GM20431 (cell line): ENCODE measurements around the gene CHRM1.

Experiments used
- in situ Hi-C: fragments of 300-500 bp; cut with MseI, MboI; formaldehyde crosslinking; loops from one replicate; pipeline ENCODE4 v1.15.0; 2020; ENCODE audit warnings: low sequenced_read_pairs; ENCODE audit not compliant: unreplicated experiment

Gene CHRM1

DNA sequence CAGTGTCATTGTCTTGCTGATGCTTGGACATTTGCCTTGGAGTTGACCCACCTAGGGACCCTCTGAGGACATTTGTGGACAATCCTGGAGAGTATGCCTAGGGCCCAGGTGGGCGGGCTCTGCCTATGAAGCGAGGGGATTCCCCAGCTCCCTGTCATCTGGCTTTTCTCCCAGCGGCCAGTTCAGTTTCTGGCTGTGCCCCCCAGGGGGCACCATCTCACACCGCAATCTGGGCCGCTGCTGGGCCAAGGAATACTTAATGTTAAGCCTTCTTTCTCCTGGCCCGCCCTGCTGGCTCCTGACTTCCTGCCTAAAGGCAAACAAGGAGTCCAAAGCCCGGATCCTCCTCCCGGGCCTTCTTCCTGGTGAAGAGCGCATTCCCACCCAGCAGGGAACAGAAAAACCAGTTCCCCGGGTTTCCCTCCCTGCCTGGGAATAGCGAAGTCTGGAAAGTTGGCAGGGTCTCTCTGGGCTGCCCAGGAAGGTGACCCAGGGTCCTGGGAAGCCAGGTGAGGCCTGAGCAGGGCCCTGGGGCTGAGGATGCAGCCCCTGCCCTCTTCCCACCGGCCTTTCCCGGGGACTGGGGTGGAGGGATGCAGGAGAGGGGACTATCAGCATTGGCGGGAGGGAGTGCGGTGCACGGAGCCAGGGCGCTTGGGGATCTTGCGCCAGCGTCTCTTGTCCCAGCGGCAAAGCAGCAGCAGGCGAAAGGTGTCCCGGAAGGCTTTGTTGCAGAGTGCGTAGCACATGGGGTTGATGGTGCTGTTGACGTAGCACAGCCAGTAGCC is 11.9 kb downstream of the CHRM1 start:
- in situ Hi-C loops, result loop anchor here (5.0 to 25.0 kb wide), 2 partner anchors 113 to 303 kb away; no protein-coding TSS in a partner anchor

DNA sequence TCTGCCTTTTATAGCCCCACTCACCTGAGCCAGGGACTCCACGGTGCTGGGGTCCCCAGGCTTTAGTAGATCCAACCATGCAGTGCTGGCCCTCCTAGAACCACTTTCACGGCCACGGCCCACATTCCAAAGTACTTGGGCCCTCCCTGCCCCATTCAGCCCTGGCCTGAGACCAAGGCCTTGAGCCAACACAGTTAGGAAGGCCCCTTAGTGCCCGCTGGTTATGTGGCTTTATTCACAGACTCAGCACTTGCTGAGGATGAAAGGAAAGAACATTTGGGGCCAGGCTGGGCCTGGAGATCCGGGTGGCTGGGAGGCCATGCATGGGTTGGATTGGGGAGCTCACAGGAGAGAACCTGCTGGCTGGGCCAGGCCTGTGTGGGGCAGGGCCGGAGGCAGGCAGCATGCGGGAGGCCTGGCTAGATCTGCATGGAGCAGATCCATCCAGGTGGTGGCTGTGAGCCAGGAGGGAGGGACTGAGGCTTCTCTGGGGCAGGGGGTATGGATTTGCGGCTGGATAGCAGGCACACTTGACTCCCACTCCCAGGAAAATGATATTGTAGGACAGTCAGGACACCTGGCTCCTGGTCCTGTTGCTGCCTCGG is 12.6 kb downstream of the CHRM1 start:
- in situ Hi-C loops, result loop anchor here (5.0 to 25.0 kb wide), 2 partner anchors 114 to 304 kb away; no protein-coding TSS in a partner anchor

DNA sequence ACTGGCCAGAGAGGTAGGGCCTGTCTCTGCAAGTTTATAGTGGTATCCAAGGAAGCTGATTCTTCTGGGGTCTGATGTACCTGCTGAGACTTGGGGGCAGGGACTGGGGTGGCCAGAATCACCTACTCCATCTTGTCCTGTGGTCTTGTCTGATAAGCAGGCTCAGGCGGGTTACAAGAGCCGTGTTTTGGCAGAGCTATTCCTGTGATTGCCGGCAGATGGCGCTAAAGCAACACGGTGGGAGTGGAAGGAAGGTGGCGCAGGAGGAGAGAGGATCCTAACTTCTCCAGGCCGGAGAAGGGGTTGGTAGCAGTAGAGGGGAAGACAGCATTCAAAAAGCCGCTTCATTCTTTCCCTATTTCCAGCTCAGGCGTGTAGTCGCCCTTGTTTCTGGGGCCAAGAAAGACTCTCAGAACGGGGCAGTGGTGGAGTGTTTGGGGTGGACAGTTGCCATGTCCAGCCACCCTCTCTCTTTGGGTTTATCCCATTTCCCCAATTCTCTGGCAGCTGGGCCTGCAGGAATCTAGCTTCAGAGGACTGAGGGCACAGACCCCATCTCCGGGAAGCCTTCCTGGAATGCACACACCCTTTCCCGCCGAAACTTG is 15.1 kb downstream of the CHRM1 start:
- in situ Hi-C loops, result loop anchor here (5.0 to 25.0 kb wide), 2 partner anchors 116 to 306 kb away; no protein-coding TSS in a partner anchor

DNA sequence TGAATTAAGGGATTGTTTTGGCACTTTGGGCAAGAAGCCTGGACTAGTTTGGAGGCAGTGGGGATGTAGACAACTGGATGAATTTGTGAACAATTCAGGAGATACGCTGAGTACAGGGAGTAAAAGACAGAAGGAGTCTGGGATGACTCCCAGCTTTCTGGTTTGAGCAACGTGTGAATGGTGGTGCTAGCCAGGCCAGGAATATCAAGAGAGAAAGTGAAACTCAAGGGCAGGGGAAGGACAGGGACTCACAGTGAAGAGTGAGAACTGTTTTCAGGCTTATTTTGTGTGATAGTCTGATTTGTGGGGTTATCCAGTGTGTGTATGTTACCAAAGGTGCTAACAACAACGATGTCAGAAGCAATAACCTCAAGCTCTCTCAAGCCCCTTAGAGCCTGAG is 15.9 kb downstream of the CHRM1 start:
- in situ Hi-C loops, result loop anchor here (5.0 to 25.0 kb wide), 2 partner anchors 117 to 307 kb away; no protein-coding TSS in a partner anchor

DNA sequence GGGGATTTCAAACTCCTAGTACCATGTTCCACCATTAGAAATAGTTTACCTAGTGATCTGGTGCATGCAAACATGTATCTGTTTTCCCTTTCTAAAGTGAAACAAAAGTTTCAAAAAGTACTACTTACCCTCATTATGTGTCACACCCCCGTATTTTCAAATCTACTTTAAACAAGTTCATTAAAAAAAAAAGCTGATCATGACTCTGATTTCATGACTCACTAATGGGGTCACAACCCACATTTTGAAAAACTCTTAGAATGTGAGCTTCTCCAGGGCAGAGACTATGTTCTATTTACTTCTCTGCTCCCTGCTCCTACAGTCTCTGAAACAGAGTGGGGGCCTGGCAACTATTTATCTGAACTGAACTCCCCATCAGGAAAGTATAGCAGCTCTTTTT is 18.2 kb downstream of the CHRM1 start:
- in situ Hi-C loops, result loop anchor here (25.0 kb wide), 1 partner anchor 309 kb away; no protein-coding TSS in a partner anchor

DNA sequence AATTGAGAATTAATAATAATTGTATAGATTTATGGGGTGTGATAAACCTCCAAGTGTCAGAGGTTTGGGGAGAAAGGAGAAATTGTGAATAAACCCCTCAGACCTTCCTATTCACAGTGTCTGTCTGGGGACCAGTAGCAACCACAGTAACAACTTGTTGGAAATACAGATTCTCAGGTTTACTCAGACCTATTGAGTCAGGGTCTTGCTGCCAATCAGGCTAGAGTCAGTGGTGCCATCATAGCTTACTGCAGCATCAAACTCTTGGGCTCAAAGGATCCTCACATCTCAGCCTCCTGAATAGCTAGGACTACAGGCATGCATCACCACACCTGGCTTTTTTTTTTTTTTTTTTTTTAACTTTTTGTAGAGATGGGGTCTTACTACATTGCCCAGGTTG is 23.1 kb downstream of the CHRM1 start:
- in situ Hi-C loops, result no loop called here

DNA sequence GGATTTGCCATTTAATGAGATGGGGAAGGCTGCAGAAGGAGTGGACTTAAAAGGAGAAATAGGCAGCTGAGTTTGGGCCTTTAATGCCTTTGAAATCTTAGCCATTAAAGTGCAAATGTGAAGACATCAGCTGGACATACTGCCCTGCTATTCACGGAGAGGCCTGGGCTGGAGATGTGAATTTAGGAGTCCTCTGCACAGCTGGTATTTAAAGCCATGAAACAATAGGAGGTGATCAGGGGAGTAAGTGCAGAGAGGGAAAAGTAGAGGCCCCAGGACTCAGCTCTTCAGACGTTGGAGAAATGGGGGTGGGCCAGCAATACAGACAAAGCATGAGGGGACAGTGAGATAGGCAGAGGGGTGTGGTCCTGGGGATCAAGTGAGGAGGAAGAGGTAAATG is 23.9 kb downstream of the CHRM1 start:
- in situ Hi-C loops, result no loop called here

DNA sequence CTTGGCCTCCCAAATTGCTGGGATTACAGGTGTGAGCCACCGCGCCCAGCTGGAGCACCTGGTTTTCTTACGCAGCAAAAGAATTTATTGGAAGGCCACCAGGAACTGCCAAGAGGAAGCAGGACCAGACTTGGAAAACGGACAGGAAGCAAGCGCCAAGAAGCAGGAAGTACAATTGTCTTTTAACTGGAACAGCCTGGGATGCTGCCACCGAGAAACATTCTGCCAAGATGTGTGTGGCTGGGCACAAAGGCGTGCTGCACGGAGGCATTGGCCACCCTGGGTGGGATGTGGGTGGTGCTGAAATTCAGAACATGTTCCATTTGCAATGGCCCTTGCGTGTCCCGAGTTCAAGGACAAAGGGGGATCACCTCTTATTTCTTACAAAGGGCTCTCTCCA is 25.1 kb downstream of the CHRM1 start:
- in situ Hi-C loops, result no loop called here

DNA sequence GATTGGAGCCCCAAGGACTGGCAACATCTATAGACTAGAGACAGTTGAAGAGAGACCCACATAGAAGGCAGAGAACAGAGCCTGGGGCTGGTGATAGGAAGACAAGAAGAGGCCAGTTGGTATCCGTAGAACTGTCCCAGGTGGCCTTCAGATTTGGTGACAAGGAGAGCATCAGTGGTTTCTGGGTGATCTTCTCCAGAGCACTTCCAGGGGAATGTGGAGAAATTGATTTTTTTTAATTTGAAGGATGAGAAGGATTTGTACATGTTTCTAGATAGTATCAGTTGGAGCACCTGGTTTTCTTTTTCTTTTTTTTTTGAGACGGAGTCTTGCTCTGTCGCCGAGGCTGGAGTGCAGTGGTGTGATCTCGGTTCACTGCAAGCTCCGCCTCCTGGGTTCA is 25.7 kb downstream of the CHRM1 start:
- in situ Hi-C loops, result no loop called here

DNA sequence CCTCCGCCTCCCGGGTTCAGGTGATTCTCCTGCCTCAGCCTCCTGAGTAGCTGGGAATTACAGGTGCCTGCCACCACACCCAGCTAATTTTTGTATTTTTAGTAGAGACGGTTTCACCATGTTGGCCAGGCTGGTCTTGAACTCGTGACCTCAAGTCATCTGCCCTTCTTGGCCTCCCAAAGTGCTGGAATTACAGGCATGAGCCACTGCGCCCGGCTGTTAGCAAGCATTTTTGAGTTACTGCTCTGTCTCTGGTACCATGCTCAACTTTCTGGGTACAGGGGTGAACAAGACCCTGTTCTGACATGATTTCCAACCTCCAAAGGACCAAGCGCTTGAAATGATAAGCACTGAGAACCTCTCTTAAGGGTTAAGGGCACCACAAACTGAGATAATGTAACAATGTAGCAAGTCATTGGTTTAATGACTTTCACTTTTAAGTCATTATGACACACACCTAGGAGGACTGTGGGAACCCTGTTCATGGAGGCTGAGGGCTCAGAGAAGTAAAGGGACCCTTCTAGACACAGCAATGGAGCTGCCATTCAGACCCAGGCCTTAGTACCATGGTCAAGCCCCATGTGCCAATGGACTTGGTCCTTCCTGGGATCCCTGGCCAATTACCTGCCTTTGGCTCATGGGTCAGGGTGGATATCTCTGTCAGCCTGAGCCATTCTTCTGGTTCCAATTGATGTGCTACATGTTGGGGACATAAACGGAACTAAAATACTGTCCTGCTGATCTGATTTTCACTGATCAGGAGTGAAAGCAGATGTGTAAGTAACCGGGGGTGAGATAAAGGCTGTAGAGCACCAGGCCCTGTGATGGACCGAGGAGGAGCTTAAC is 28.9 kb downstream of the CHRM1 start:
- in situ Hi-C loops, result no loop called here

DNA sequence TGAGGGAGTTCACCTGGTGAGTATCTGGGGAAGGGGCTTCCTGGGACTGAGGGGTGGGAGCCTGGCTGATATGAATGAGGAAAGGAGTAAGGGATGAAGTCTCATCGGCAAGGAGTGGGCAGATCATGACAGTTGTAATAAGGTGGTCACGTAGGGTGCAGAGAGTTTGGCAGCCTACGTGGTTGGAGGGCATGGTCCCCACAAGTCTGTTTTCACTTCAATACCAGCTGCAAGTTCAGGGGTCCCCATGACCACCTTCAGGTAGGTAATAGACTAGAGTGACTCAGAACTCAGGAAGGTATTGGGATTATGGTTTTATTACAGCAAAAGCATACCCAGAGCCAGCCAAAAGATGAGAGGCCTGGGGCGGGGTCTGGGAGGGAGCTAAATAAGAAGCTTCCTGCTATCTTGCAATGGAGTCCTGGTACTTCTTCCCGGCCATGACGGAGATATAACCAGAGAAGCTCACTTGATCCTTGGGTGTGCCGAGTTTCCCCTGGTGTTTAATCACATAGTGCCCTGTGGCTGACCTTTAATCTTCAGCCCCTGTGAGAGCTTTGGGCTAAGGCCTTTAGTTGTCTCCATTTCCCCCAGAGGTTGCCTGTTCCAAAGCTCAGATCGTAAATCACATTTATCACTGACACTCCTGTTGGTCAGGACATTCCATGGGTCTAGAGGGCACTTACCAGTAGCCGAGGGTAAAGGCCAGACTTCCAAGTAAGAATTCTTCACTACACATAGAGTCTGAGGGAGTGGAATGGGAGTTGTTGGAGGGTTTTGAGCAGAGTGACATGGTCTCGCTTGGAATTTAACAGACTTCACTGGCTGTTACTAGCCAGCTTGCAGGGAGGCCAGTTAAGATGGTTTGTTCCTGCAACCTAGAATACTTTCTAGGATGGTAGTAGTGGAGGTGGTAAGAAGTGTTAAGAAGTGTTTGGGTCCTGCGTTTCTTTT is 31.4 kb downstream of the CHRM1 start:
- in situ Hi-C loops, result no loop called here

DNA sequence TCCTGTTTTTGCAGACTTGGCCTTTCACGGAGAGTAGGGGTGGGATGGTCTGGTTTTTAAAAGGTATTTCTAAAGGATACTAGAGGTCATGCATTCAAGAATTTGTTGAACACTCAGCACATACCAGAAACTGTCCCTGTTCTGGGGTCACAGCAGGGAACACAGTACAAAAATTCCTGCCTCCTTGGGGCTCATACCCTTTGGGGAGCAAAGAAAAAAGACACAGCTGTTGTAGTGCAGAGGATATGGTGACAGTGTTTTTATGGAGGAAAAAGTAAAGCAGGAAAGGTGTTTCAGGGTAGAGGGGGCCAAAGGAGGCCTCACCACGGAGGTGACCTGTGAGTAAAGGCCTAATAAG is 32.1 kb downstream of the CHRM1 start:
- in situ Hi-C loops, result no loop called here

DNA sequence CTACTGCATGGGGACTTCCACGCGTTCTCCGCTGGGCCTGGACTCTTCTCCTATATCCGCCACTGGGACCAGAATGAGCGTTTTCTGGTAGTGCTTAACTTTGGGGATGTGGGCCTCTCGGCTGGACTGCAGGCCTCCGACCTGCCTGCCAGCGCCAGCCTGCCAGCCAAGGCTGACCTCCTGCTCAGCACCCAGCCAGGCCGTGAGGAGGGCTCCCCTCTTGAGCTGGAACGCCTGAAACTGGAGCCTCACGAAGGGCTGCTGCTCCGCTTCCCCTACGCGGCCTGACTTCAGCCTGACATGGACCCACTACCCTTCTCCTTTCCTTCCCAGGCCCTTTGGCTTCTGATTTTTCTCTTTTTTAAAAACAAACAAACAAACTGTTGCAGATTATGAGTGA is 32.8 kb downstream of the CHRM1 start:
- in situ Hi-C loops, result no loop called here

DNA sequence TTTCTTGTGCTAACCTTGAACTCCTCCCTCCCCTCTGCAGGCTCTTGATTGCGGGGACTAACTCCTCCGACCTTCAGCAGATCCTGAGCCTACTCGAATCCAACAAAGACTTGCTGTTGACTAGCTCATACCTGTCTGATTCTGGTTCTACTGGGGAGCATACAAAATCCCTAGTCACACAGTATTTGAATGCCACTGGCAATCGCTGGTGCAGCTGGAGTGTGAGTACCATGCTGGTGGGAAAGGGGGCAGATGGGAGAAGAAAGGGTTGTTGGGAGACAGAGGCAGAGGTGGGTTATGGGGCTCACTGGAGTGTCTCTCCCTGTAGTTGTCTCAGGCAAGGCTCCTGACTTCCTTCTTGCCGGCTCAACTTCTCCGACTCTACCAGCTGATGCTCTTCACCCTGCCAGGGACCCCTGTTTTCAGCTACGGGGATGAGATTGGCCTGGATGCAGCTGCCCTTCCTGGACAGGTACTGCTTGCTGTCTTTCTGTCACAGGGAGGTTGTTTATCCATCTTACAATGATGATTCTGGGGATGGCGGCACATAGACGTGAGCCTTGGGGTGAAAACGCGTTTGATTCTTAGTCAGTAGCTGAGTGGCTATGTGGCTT is 35.9 kb downstream of the CHRM1 start:
- in situ Hi-C loops, result no loop called here

DNA sequence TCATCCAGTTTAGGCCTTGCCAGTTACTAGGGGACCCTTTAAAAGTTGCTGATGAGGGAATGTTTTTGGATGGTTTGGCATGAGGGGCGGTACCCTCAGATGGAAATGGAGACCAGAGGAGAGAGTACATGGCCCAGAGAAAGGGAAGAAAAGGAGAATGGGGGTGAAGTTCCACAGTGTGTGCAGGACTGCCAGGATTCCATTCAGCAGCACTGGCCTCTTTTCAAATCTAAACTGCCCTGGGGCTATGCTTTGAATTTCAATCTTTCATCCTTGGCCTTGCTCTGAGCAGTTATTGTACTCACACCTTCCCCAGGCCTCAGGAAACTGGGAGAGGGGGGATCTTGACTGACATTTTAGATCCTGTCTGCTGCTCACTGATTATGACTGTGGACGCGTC is 37.5 kb downstream of the CHRM1 start:
- in situ Hi-C loops, result no loop called here

DNA sequence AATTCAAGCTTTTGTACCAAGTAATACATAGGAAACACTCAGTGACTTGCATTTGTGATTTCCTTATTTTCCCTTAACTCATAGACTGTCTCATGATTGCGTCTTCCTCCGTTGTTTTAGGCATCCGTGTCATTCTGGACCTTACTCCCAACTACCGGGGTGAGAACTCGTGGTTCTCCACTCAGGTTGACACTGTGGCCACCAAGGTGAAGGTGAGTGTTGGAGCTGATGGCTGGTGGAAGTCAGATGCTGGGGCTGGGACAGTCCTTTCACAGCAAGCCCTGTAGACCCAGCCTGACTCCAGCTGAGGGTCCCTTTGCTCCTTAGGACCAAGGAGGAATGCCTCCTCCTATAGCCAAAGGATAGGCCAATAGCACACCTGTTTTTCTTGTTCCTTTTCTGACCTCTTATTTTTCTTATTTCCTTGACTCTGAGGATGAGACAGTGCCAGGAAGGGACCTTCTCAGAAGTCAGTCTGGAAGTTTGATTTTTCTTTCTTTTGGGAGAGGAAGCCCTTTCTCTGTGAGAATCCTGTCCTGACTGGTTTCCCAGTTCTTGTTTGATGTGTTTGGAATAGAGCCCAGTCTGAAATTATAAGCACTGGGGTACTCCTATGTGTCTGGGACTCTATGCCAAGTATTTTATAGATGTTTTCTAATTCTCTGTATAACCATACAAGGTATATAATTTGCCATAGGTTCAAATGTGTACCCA is 38.2 kb downstream of the CHRM1 start:
- in situ Hi-C loops, result no loop called here

DNA sequence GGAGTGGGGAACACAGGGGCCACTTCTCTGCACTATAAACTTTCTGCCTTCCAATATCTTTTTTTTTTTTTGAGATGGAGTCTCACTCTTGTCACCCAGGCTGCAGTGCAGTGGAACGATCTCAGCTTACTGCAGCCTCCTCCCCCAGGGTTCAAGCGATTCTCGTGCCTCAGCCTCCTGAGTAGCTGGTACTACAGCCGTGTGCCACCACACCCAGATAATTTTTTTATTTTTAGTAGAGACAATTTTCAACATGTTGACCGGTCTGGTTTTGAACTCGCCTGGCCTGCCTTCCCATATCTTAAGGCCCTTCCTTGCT is 38.8 kb downstream of the CHRM1 start:
- in situ Hi-C loops, result no loop called here
